ENCODE data around the gene C7orf57. TPM values are rescaled to one million over a fixed set of nuclear protein-coding genes. Genes with fewer than 3 reads are reported as not detected.
"Not testable (repeated sequence)": the region's sequence is repeated elsewhere in the genome, so short reads cannot be mapped to it uniquely, and the experiment has no call there.

The C7orf57 gene
- polyA plus RNA-seq (ENCODE audit: insufficient read length in 10 of 10), result under 1 TPM in 8 of 10 donors, not detected in 2; 0.08 to 0.36 (median 0.22) TPM
- long read RNA-seq, donor 1, result 0 reads
- long read RNA-seq, donor 2, result 0 reads
- long read RNA-seq, donor 3, result 0 reads
- long read RNA-seq, donor 4, result 0 reads
- long read RNA-seq, donor 5, result 0 reads
- long read RNA-seq, donor 6, result 0 reads
- long read RNA-seq, donor 7, result 0 reads
- long read RNA-seq, donor 8, result 0 reads
- long read RNA-seq, donor 9, result 0 reads

DNA sequence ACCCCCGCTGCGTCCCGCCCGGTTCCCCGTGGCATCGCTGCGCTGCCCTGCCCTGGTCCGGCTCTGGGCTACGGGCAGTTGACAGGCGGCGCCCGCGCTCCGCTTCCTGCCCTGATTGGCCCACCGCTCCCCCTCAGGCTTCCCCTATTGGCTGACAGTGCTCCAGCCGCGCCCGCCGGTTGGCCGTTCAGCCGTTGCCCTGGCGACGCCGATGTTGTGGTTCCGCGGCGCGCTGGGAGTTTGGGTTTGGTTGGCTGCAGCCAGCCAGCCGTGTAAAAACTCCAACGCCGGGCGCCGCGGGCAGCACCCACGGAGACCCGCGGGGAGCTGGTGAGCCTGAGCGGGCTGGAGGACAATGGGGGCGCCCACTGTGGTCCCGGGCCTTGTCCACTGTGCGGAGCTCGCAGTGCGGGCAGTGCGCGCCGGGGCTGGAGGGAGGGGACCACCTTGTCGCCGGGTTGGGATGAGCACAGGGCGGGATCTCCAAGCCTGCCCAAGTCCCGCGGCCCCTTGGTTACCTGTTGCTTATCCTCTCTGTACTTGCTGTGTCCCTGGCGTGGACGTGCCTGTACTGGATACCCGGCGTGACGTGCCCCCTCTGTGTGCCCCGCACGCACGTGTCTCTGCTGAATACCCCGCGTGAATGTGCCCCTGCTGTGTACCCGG lies at the start of gene C7orf57:
C7orf57 (plus strand) TSS at position 243 of the 666 bp plus-strand sequence. CDS start 766 bp downstream, outside the sequence.
- DNase-seq, result peak; percentile 71 to 86 (median 82)

DNA sequence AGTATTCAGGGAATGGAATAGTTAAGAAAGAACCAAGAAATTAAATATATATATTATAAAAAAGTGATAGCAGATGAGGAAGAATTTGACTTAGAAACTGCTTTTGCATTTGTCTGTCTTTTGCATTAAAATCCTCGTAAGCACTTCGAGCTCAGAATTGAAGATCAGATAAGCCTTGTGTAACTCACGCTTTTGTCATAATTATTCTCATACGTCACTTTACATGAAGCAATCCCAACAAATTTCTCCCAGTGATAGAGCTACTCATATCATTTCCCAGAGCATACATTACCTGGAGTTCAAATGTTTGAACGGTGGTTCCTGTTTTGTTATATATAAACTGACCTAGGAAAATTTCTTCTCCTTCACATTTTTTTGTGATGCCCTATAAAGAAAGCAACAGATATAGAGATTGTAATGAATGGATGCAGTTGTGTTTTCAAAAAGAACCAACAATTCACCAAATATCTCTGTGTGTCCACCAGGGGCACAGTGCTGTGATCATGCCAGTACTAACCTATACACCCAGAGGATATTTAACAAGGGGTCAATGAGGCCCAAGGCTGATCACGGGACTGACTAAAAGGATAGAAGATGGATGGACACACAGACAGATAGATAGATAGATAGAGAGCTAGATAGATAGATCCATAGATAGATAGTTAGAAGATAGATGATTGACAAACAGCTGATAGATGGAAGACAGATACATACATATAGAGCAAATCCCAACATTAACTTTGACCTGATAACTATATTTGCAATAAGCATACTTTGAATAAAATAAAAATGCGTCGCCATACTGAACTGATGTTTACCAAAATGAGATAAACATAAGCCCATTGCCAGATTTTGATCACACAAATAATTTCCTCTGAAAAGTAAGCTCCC lies 46.6 kb upstream of the C7orf57 start:
- no peak for DNase-seq

DNA sequence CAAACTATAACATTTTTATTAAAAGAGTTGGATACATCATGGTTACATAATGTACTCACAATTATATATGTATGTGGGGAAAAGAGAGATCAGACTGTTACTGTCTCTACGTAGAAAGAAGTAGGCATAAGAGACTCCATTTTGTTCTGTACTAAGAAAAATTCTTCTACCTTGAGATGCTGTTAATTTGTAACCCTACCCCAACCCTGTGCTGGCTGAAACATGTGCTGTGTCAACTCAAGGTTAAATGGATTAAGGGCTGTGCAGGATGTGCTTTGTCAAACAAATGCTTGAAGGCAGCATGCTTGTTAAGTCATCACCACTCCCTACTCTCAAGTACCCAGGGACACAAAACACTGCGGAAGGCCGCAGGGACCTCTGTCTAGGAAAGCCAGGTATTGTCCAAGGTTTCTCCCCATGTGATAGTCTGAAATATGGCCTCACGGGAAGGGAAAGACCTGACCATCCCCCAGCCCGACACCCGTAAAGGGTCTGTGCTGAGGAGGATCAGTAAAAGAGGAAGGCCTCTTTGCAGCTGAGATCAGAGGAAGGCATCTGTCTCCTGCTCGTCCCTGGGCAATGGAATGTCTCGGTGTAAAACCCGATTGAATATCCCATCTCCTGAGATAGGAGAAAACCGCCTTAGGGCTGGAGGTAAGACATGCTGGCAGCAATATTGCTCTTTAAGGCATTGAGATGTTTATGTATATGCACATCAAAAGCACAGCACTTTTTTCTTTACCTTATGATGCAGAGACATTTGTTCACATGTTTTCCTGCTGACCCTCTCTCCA lies 45.5 kb upstream of the C7orf57 start:
- not testable (repeated sequence) for DNase-seq

DNA sequence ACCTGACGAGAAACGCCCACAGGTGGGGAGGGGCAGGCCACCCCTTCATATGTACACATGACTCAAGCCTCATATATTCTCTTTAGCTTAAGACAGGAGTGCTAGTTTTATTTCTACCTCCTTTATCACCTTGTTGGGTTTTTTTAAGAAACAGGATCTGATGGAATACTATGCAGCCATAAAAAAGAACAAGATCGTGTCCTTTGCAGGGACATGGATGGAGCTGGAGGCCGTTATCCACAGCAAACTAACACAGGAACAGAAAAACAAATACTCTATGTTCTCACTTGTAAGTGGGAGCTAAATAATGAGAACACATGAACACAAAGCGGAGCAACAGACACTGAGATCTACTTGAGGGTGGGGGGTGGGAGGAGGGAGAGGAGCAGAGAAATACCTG lies 44.8 kb upstream of the C7orf57 start:
- DNase-seq, result no peak

DNA sequence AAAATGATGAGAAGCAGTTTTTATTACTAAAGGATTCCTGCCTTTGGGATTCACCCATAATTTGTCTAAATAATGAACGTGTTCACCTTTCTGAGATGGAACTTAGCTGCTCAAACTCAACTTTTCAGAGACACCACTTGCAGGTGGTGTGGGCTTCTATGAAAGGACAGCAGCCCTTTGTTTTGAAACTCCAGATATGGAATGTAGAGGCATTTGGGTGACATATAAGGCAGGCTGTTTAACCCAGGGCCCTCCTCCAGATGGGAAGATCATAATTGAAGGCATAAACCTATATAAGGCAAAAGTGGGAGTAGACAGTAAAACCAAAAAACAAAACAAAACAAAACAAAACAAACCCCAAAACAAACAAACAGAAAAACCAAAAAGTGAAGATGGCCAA lies 44.1 kb upstream of the C7orf57 start:
- DNase-seq, result no peak

DNA sequence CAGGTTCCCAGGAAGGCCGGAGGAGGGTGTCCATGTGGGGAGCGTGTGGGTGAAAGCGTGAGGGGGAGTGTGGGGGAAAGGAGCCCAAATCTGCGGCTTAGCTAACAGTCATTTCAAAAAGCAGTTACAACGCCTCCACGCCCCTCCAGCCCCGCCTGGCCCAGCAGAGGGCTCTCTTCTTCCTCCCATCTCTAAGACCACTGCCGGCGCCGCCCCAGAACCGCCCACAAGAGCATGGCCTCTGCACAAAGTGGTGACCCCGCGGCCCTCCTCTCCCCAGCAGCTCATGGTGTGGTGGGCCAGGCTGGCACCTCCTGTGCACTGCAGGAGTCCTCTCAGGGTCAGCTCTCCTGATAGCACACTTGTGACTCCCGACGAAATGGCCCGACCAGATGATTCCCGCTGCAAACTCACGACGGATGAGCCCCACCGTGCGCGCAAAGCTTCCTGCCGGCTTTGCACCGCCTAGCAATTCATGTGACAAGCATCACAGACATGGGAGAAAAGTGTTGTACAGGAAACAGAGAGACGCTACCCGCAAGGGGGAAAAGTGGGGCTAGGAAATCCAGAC lies 43.5 kb upstream of the C7orf57 start:
- DNase-seq, result peak; percentile 65 to 94 (median 81)

DNA sequence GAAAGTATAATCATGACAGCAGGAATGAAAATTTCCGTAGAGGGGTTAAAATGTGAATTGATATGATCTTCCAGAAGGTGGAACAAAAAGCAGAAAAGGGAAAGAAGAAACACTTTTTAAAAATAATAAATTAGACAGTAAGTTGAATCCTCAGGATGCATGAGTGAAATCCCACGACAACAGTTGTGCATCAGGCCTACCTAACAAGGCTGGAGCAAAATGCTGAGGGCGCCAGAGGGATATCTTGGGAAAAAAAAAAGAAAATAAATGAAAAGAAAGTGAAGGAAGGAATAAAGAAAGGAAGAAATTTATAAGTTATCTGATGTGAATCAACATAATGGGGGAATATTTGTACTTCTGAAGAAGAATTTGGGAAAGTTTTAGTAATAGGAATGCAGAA lies 42.9 kb upstream of the C7orf57 start:
- no peak for DNase-seq

DNA sequence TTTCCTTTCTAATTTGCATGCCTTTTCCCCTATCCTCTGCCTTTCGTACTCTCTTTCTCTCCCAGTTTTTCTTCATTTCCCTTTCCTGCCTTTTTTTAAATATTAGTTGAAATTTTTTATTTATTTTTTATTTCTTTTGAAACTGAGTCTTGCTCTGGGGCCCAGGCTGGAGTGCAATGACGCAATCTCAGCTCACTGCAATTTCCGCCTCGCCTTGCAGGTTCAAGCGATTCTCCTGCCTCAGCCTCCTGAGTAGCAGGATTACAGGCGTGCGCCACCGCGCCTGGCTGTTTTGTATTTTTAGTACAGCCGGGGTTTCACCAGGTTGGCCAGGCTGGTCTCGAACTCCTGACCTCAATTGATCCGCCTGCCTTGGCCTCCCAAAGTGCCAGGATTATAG lies 35.9 kb upstream of the C7orf57 start:
- no peak for DNase-seq

DNA sequence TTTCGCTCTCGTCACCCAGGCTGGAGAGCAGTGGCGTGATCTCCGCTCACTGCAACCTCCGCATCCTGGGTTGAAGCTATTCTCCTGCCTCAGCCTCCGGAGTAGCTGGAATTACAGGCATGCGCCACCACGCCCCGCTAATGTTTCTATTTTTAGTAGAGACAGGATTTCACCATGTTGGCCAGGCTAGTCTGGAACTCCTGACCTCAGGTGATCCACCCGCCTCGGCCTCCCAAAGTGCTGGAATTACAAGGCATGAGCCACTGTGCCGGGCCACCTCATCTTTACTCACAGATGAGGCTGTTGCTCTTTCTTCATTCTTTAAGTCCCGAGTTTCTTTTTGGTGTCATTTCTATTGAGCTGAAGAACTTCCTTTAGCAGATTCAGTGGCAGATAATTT lies 35.2 kb upstream of the C7orf57 start:
- not testable (repeated sequence) for DNase-seq

DNA sequence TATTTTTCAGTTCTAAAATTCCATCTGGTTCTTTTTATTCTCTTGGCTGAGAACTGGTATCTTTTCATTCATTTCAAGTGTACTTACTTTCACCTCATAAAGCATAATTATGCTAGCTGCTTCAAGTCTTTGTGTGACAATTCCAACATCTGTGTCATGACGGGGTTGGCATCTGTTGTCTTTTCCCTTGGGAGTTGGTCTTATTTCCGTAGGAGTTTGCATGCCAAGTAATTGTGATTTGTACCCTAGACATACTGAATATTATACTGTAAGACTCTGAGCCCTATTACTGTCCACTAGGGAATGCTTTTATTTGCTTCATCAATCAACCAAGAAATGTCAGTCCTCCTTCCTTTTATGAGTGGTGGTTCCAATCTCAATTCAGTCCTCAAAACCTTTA lies 31.3 kb upstream of the C7orf57 start:
- DNase-seq, result peak in 1 of 3 donors; percentile 30

DNA sequence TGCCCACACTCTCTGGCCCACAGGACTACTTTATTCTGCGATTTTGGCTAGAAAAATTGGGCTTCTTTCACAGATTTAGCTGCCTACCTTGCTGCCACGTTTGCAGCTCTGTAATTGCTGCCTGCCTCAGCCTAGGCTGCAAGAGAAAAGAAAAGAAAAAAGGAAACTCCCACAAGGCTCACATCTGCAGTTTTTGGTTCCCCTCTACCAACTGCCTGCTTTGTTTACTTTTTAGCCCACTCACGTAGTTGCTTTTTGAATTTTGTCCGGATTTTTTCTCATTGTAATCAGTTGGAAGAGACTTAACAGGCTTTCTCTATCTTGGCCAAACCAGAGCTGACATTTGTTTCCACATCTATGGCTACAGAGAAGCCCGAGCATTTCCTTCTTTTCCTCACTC lies 30.7 kb upstream of the C7orf57 start:
- peak in 1 of 3 donors; percentile 7 for DNase-seq

DNA sequence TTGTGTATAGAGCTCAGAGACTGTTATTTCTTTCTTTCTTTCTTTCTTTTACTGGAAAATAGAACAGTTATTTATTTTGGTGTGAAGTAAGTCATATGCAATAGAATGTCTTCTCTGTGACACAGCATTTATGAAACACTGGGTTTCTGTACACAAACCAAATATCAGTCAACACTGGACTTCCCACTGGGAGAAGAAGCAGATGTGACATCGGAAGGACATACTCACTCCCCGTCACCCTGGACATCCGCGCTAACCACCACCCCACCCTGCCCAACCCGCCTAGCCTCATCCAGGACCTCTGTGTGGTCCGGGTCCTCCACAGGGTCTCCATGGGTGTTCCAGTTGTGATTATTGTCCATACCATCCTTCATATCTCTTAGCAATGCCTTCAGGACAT lies 28.5 kb upstream of the C7orf57 start:
- no peak for DNase-seq

DNA sequence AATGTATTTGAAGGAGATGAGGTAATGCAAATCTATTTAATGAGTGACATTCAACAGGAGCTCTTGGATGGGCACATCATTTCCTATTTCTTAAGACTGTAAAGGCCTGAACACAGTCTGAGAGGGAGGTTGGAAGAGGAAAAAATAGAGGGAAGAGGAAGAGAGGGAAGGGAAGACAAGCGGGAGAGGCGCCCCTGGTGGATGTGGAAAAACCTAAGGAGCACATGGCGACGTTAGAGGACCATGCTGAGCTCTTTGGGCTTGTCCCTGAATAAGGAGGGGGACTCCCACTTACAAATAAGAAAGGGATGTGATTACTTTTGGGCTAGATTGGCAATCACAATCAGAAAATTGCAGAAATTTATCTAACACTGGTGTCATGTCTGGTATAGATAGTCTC lies 26.1 kb upstream of the C7orf57 start:
- no peak for DNase-seq

DNA sequence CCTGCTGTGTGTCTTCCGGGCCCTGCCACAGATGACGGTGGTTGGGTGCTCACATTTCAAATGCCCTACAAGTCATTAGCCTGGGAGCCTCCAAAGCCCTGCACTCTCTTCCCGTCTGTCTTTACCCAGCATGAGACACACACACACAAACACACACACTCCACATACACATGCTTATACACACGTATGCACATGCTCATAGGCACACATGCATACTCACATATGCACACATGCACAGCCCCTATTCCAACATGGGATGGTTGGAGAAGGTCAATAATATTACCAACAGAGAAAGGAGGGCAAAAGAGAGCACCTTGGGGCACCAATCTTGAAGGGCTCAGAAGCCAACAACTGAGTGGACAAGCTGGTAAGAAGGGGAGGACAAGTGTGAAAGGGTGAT lies 25.4 kb upstream of the C7orf57 start:
- no peak for DNase-seq

DNA sequence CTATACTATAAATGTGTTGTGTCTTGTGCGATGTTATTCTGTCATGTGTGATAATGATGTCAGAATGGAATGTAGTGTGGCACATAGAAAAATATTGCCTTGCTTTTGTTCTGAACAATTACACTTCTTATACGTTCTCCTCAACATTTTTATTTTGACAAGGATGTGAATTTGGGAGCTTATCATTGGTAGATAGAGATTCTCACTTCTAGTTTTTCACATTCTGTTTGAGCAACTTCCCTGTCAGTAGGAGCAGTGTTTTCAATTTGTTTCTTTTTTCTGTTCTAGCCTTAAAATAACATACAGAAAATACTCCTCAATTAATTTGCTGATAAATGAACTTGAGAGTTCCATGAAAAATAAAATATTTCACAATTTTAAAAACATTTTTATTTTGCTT lies 24.0 kb upstream of the C7orf57 start:
- DNase-seq, result no peak

DNA sequence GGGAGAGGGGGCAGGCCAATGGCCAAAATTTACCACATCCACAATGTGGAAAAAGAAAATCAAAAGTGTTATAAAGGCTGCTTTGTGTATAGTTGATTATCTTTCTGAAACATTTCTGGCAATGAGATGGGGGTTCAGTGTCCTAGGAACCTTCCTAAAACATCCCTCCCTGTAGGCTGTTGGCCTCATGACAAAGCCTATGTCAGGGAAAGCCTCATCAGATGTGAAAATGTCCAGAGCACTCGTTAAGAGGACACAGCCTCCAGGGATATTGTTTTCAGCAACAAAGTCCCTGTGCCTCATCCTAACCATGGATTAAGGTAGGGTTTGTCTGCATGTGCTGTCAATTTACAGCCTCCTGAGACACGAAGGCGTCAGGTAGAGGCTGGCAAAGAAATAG lies 23.4 kb upstream of the C7orf57 start:
- DNase-seq, result no peak

DNA sequence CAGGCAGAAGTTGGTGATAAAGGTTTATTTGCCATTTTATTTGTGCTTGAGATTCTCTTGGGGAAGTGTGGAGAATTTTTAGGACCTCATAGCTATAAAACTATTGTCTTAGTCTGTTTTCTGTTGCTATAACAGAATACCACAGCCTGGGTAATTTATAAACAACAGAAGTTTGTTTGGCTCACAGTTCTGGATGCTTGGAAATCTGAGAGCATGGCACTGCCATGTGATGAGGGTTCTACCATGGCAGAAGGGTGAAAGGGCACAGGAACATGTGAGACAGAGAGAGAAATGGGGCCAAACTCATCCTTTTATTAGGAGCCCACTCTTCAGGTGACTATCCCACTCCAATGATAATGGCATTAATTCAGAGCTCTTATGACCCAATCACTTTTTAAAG lies 18.7 kb upstream of the C7orf57 start:
- DNase-seq, result no peak

DNA sequence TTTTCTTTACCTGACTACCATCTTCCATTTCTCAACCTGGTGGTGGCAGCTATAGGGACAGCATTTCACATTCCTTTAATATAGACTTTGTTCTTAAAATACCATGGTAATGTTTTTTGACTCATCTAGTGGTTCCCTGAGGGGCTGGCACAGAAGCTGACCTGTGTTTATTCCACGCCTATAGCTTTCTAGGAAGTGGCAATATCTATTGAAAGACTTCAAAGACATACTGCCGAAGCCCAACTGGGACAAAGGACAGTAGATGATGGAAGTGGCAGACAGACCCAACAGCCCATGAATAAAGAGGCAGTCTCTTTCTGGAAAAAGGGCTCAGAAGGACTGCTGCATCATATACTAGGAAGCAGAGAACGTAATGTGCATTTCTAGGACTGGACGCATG lies 17.7 kb upstream of the C7orf57 start:
- no peak for DNase-seq

DNA sequence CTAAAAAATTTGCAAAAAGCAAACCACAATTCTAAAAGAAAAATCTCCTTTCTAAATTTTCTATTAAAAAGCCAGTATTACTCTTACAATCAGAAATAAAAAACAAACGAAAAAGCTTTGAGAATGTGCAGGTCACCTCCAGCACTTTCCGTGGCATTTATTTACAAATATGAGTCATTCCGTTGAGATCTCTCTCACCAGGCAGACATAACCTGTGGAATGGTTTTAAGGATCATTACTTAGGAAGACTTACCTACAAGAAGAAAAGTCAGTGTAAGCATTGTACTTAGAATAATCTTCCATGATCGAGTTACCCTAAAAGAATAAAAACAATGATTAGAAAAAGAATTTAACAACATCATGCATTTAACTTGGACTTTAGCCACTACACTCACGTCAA lies 9.7 kb upstream of the C7orf57 start:
- DNase-seq, result no peak

DNA sequence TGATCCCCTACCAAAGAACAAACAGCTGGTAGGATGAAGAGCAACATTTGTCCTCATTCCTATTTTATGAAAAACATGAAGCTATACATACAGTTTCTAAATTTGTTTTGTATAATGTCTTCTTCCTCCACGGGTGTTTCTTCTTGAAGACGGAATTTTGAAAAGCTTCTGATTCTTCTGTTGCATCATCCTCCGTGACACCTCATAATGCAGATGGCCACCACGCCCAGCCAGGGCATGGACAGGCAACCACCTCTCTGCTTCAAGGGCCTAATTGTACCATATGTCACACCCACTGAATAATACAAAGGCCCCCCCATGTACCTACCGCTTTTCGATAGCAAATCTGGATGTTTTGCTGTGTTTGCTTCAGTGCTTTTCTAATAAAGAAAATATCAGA lies 6.4 kb upstream of the C7orf57 start, which contains the start of gene SUN3:
SUN3 (minus strand) TSS at position 170 of the 400 bp plus-strand sequence; CDS start at position 1, 169 bp downstream.
- no peak for DNase-seq

DNA sequence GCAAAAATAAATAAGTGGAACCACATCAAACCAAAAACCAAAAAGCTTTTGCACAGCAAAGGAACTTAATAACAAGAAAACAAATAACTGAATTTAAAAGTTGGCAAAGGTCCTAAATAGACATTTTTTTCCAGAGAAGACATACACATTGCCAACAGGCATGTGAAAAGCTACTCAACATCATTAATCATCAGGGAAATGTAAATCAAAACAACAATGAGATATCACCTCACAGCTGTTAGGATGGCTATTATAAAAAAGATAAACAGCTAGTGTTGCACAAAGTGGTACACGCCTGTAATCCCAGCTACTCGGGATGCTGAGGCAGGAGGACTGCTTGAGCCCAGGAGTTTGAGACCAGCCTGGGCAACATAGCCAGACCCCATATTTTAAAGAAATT lies 4.2 kb upstream of the C7orf57 start:
- no peak for DNase-seq
